CD4-positive, alpha-beta memory T cell (primary cell): ENCODE data around the gene SH3D19. TPM values are rescaled to one million over a fixed set of nuclear protein-coding genes. Genes with fewer than 3 reads are reported as not detected.

ENCODE experiments used
- CTCF ChIA-PET: fragments of 350-600 bp; sonication (Branson Sonifier 250); formaldehyde crosslinking; loops from one replicate; lab custom pipeline; 2021; ENCODE audit warnings: inconsistent platforms; ENCODE audit not compliant: partially characterized antibody; lab: Charles Lee
- POLR2A ChIA-PET: fragments of 350-600 bp; sonication (Branson Sonifier 250); formaldehyde crosslinking; loops from one replicate; lab custom pipeline; 2021; ENCODE audit not compliant: partially characterized antibody; lab: Charles Lee
- DNase-seq, 5 donors: peaks; one replicate each; pipeline versions ENCODE4 v3.0.0 to v3.0.0-alpha.2; 2020 to 2022; ENCODE audit warnings: mixed read lengths in 1 of 5
- H3K27ac ChIP-seq: one replicate; pipeline ENCODE4 v1.7.0; 2013; ENCODE audit warnings: low read depth, low read length
- H3K27me3 ChIP-seq: 2 replicates; pipeline ENCODE4 v1.7.0; 2013; ENCODE audit warnings: mild to moderate bottlenecking, low read length, moderate library complexity; ENCODE audit not compliant: insufficient read depth
- H3K36me3 ChIP-seq: 2 replicates; pipeline ENCODE4 v1.7.0; 2013; ENCODE audit warnings: mild to moderate bottlenecking, low read length, moderate library complexity; ENCODE audit not compliant: insufficient read depth
- H3K4me1 ChIP-seq: 2 replicates; pipeline ENCODE4 v1.7.0; 2013; ENCODE audit warnings: mild to moderate bottlenecking, low read length, moderate library complexity; ENCODE audit not compliant: insufficient read depth
- H3K4me3 ChIP-seq, 2 donors: one replicate each; pipeline ENCODE4 v1.7.0; 2013; ENCODE audit warnings: low read length in 2 of 2, mild to moderate bottlenecking in 1 of 2
- H3K9me3 ChIP-seq, 2 donors: one replicate each; pipeline ENCODE4 v1.7.0; 2013; ENCODE audit warnings: low read length in 2 of 2, control low read depth in 1 of 2; ENCODE audit not compliant: control insufficient read depth in 1 of 2
- H3K27ac Mint-ChIP-seq, 7 donors: one replicate each; pipeline ENCODE4 v1.8.0; 2020 to 2021; ENCODE audit warnings: mixed read lengths in 7 of 7, mild to moderate bottlenecking in 6 of 7, inconsistent platforms in 3 of 7, moderate library complexity in 3 of 7
- H3K27me3 Mint-ChIP-seq, 2 donors: one replicate each; pipeline ENCODE4 v1.8.0; 2020 to 2021; ENCODE audit warnings: mixed read lengths in 2 of 2
- H3K36me3 Mint-ChIP-seq, 2 donors: one replicate each; pipeline ENCODE4 v1.8.0; 2020 to 2021; ENCODE audit warnings: mixed read lengths in 2 of 2, inconsistent platforms in 1 of 2, mild to moderate bottlenecking in 1 of 2
- H3K4me1 Mint-ChIP-seq, 4 donors: one replicate each; pipeline ENCODE4 v1.8.0; 2020 to 2021; ENCODE audit warnings: mixed read lengths in 4 of 4, mild to moderate bottlenecking in 1 of 4
- H3K4me3 Mint-ChIP-seq, 8 donors: one replicate each; pipeline ENCODE4 v1.8.0; 2020 to 2021; ENCODE audit warnings: mixed read lengths in 8 of 8, mild to moderate bottlenecking in 7 of 8, moderate library complexity in 6 of 8, inconsistent platforms in 3 of 8
- H3K9me3 Mint-ChIP-seq, 8 donors: one replicate each; pipeline ENCODE4 v1.8.0; 2020 to 2021; ENCODE audit warnings: mixed read lengths in 8 of 8, mild to moderate bottlenecking in 5 of 8, inconsistent platforms in 3 of 8, moderate library complexity in 1 of 8
- intact Hi-C: fragments of 100-400 bp; cut with micrococcal nuclease; formaldehyde crosslinking; loops from one replicate; pipeline ENCODE4 v1.15.1; 2023
- polyA plus RNA-seq, 2 donors: library from polyadenylated mRNA; unstranded; fragments of 300-500 nt; fragmentation: Illumina TruSeq; gene quantifications; one replicate each; pipeline ENCODE4 v1.2.3, GENCODE V29; 2021
- total RNA-seq, 2 experiments: library from RNA; stranded (reverse); gene quantifications; one replicate each; pipeline ENCODE4 v1.2.3, GENCODE V29; 2021

Gene SH3D19
- total and polyA plus RNA-seq, 4 experiments from 2014 or later = 0.11 to 1.4 (median 0.79) TPM

GRCh38 chr4:151206241-151207005, 119.0 kb downstream of the SH3D19 start:
- Mint-ChIP-seq H3K9me3 (no peaks in the 10 kb centered on the region), H3K36me3 (no peaks in the 10 kb centered on the region), H3K4me3 (peak overlapping the region in 1 of 8 donors; percentile 17), H3K4me1 (peaks cover 0 to 2% (median 0%) of the 10 kb centered on the region in 4 donors), H3K27ac (no peak overlapping the region), H3K27me3 (no peaks in the 10 kb centered on the region)
- Histone ChIP-seq H3K27me3 (no peaks in the 10 kb centered on the region), H3K9me3 (no peaks in the 10 kb centered on the region), H3K36me3 (no peaks in the 10 kb centered on the region), H3K4me1 (no peaks in the 10 kb centered on the region), H3K4me3 (no peak overlapping the region), H3K27ac (no peak overlapping the region)
- intact Hi-C loops = no loop called here
- ChIA-PET CTCF (no interaction called here), POLR2A (no interaction called here)
- no peak for DNase-seq

DNA sequence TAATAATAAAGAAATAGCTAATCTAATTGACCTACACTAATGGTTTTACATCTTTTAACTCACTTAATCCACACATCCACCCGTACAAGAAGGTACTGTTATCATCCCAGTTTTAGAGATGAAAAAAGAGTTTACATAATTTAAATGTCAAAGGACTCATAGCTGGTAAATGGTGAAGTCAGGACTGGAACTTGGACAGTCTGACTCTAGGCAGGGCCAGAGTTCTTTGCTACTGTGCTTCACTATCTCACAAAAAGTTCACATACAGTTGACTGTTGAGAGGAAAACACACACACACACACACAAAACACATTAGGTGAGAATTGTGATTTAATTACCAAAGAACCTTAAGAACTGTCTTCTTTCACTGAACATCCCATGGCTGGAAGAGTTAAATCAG, 119.7 kb downstream of the SH3D19 start:
- Histone ChIP-seq H3K4me3 (no peak overlapping the region), H3K36me3 (no peaks in the 10 kb centered on the region), H3K27ac (no peak overlapping the region), H3K27me3 (no peaks in the 10 kb centered on the region), H3K4me1 (no peaks in the 10 kb centered on the region), H3K9me3 (no peaks in the 10 kb centered on the region)
- Mint-ChIP-seq H3K4me1 (peaks cover 0 to 2% (median 0%) of the 10 kb centered on the region in 4 donors), H3K27ac (no peak overlapping the region), H3K9me3 (no peaks in the 10 kb centered on the region), H3K27me3 (no peaks in the 10 kb centered on the region), H3K4me3 (no peak overlapping the region), H3K36me3 (no peaks in the 10 kb centered on the region)
- CTCF ChIA-PET = no interaction called here
- intact Hi-C loops = no loop called here
- DNase-seq = no peak
- POLR2A ChIA-PET = no interaction called here

GRCh38 chr4:151204925-151205524, 120.4 kb downstream of the SH3D19 start:
- H3K27ac ChIP-seq = no peak overlapping the region
- no peaks in the 10 kb centered on the region for H3K9me3 Mint-ChIP-seq
- no peak for DNase-seq
- H3K27me3 ChIP-seq = no peaks in the 10 kb centered on the region
- H3K4me1 Mint-ChIP-seq = peaks cover 0 to 2% (median 0%) of the 10 kb centered on the region in 4 donors
- H3K4me3 Mint-ChIP-seq = no peak overlapping the region
- intact Hi-C loops = no loop called here
- no peak overlapping the region for H3K4me3 ChIP-seq
- H3K27me3 Mint-ChIP-seq = no peaks in the 10 kb centered on the region
- CTCF ChIA-PET = no interaction called here
- H3K36me3 ChIP-seq = no peaks in the 10 kb centered on the region
- no peak overlapping the region for H3K27ac Mint-ChIP-seq
- no peaks in the 10 kb centered on the region for H3K9me3 ChIP-seq
- no peaks in the 10 kb centered on the region for H3K4me1 ChIP-seq
- H3K36me3 Mint-ChIP-seq = no peaks in the 10 kb centered on the region
- POLR2A ChIA-PET = no interaction called here

DNA sequence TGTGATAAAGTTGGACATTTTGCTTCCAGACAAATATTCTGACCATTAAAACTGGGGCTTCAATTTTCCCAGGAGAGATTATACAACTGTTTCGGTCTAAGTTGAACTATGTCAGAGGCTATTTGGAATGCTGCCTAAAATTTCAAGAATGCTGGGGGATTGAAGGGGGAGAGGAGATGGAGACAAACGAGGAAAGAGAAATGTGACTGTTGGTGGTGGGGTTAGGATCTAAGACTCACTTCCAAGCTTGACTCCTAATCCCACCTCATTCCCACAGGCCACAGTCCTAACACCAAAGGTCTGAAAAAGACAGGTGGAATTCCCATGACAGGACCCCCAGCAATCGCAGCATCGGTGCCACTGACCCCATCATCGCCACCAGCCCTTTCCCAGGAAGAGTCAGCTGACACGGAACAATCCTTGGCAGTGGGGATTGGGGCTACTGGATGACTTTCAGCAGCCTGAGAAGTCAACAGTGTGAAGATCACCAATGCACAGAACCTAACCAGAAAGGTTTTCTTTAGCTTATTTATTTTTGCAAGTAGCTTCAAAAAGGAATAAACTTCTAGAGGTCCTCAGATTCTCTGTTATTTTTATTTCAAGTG, 122.5 kb downstream of the SH3D19 start:
- ChIA-PET POLR2A (no interaction called here), CTCF (no interaction called here)

GRCh38 chr4:151202381-151202780, 123.0 kb downstream of the SH3D19 start:
- Histone ChIP-seq H3K27ac (no peak overlapping the region), H3K27me3 (no peaks in the 10 kb centered on the region), H3K36me3 (no peaks in the 10 kb centered on the region), H3K9me3 (no peaks in the 10 kb centered on the region), H3K4me1 (no peaks in the 10 kb centered on the region), H3K4me3 (no peak overlapping the region)
- POLR2A ChIA-PET = no interaction called here
- intact Hi-C loops = no loop called here
- H3K27me3 Mint-ChIP-seq = no peaks in the 10 kb centered on the region
- CTCF ChIA-PET = no interaction called here
- peaks cover 0 to 2% (median 0%) of the 10 kb centered on the region in 4 donors for H3K4me1 Mint-ChIP-seq
- H3K27ac Mint-ChIP-seq = no peak overlapping the region
- H3K4me3 Mint-ChIP-seq = no peak overlapping the region
- H3K9me3 Mint-ChIP-seq = no peaks in the 10 kb centered on the region
- DNase-seq = no peak
- no peaks in the 10 kb centered on the region for H3K36me3 Mint-ChIP-seq

More for the DNA sequence above, 122.5 kb downstream of the SH3D19 start:
- peaks cover 0 to 2% (median 0%) of the 10 kb centered on the region in 4 donors for H3K4me1 Mint-ChIP-seq
- no peaks in the 10 kb centered on the region for H3K36me3 ChIP-seq
- H3K9me3 ChIP-seq = no peaks in the 10 kb centered on the region
- H3K4me3 ChIP-seq = no peak overlapping the region
- H3K27me3 ChIP-seq = no peaks in the 10 kb centered on the region
- H3K27ac ChIP-seq = no peak overlapping the region
- DNase-seq = no peak
- no peak overlapping the region for H3K4me3 Mint-ChIP-seq
- intact Hi-C loops = no loop called here
- H3K4me1 ChIP-seq = no peaks in the 10 kb centered on the region
- no peaks in the 10 kb centered on the region for H3K36me3 Mint-ChIP-seq
- no peaks in the 10 kb centered on the region for H3K9me3 Mint-ChIP-seq
- H3K27me3 Mint-ChIP-seq = no peaks in the 10 kb centered on the region
- H3K27ac Mint-ChIP-seq = no peak overlapping the region

DNA sequence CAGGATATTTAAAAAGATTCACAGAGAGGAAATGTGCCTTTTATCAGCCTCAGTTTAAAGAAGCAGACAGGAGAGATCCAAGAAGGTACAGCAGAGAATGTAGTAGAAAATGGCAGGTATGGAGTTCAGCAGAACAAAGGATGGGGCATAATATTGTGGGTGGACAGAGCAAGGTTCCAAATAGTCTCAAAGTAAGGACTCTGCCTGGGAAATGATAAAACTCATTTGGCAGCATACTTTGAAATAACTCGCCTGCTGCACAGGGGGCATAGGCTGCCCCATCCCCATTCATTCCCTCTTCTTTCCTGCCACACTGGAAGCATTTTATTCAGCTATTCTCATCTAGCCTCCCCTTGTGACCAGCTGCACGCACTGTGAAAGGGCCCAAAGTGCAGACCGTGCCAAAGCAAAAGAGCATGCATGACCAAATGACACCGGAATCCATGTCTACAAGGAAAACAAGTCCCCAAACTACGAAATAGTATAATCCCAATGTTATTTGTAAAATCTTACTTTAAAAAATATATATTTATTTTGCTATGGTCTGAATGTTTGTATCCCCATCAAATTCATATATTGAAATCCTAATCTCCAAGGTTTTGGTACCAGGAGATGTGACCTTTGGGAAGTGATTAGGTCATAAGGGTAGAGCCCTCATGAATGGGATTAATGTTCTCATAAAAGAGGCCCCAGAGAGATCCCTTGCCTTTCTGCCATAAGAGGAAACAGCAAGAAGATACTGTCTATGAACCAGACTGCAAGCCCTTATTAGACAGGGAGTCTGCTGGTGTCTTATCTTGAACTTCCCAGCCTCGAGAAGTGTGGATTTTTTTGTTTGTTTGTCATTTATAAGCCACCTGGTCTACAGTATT, 125.8 kb downstream of the SH3D19 start:
- no peaks in the 10 kb centered on the region for H3K9me3 ChIP-seq
- no peaks in the 10 kb centered on the region for H3K4me1 Mint-ChIP-seq
- no peak for DNase-seq
- no peak overlapping the region for H3K4me3 ChIP-seq
- ChIA-PET CTCF (no interaction called here), POLR2A (no interaction called here)
- H3K27ac ChIP-seq = no peak overlapping the region
- H3K36me3 ChIP-seq = no peaks in the 10 kb centered on the region
- no peak overlapping the region for H3K27ac Mint-ChIP-seq
- peaks cover 1 to 3% of the 10 kb centered on the region in 2 donors for H3K27me3 Mint-ChIP-seq
- no peaks in the 10 kb centered on the region for H3K36me3 Mint-ChIP-seq
- H3K4me1 ChIP-seq = no peaks in the 10 kb centered on the region
- H3K27me3 ChIP-seq = no peaks in the 10 kb centered on the region
- intact Hi-C loops = no loop called here
- no peak overlapping the region for H3K4me3 Mint-ChIP-seq
- H3K9me3 Mint-ChIP-seq = no peaks in the 10 kb centered on the region

GRCh38 chr4:151198748-151199147, 126.7 kb downstream of the SH3D19 start:
- no peak for DNase-seq
- no peak overlapping the region for H3K4me3 ChIP-seq
- intact Hi-C loops = no loop called here
- POLR2A ChIA-PET = no interaction called here
- H3K4me1 Mint-ChIP-seq = no peaks in the 10 kb centered on the region
- no peaks in the 10 kb centered on the region for H3K4me1 ChIP-seq
- H3K27ac ChIP-seq = no peak overlapping the region
- no peak overlapping the region for H3K4me3 Mint-ChIP-seq
- H3K27ac Mint-ChIP-seq = no peak overlapping the region
- no peaks in the 10 kb centered on the region for H3K27me3 ChIP-seq
- H3K36me3 Mint-ChIP-seq = no peaks in the 10 kb centered on the region
- H3K36me3 ChIP-seq = no peaks in the 10 kb centered on the region
- CTCF ChIA-PET = no interaction called here
- H3K9me3 Mint-ChIP-seq = no peaks in the 10 kb centered on the region
- H3K9me3 ChIP-seq = no peaks in the 10 kb centered on the region
- H3K27me3 Mint-ChIP-seq = peaks cover 1 to 3% of the 10 kb centered on the region in 2 donors
